K562 (cell line): ENCODE results near the gene DNAAF1. TPM values are rescaled to one million over a fixed set of nuclear protein-coding genes. Genes with fewer than 3 reads are reported as not detected.
A peak's percentile ranks its signal among the peaks of the same experiment; 100 is the strongest.

Source experiments
- ATAC-seq: fragments of 200-7000 bp; cut with Tn5 transposase; 3 replicates; pipeline ENCODE4 v1.9.1; 2020; ENCODE audit warnings: moderate library complexity
- BruUV-seq: library from RNA; stranded (reverse); fragments of 400-500 nt; replicated peaks from 2 replicates; lab custom pipeline; 2021; lab: Mats Ljungman, UMichigan
- CTCF ChIA-PET: fragments of 300-600 bp; formaldehyde crosslinking; extraction: SDS; loops from one replicate; lab custom pipeline; 2021; ENCODE audit warnings: low intra/inter-chr PET ratio; lab: Yijun Ruan, JAX
- POLR2A ChIA-PET: fragments of 300-600, 350-650 bp; sonication (Branson Sonifier 250); formaldehyde crosslinking; extraction: SDS; loops from one replicate; lab custom pipeline; 2021; ENCODE audit warnings: antibody characterized with exemption, inconsistent platforms; lab: Yijun Ruan, JAX
- DNase-seq, 4 experiments: peaks; one replicate each; pipeline versions ENCODE4 v3.0.0 to v3.0.0-alpha.2; 2011 to 2018; ENCODE audit warnings: low spot score in 3 of 4, mixed read lengths in 3 of 4; ENCODE audit errors: extremely low read depth in 1 of 4
- FAIRE-seq: peaks from 2 replicates; lab custom pipeline; 2011; peaks lifted over from hg19 to GRCh38; lab: Jason Lieb, UNC
- H2AFZ ChIP-seq: 2 replicates; pipeline ENCODE4 v1.6.0; 2011; ENCODE audit warnings: low read depth, low read length, control low read depth, inconsistent platforms
- H3K27ac ChIP-seq: fragments of 200-600 bp; 3 replicates; pipeline ENCODE4 v1.8.0; 2011; ENCODE audit warnings: low read depth, mild to moderate bottlenecking, control low read depth, inconsistent platforms, low read length, moderate library complexity, mixed read lengths; ENCODE audit errors: extremely low read depth
- H3K27me3 ChIP-seq, 2 experiments: fragments of 300-600 bp in 1 of 2; 2 replicates in 1 of 2; 3 replicates in 1 of 2; pipeline versions ENCODE4 v1.6.0 to v1.8.0; 2011; ENCODE audit warnings: inconsistent platforms in 2 of 2, low read length in 2 of 2, mild to moderate bottlenecking in 1 of 2, mixed read lengths in 1 of 2, moderate library complexity in 1 of 2; ENCODE audit not compliant: control insufficient read depth in 2 of 2, insufficient read depth in 2 of 2
- H3K36me3 ChIP-seq: fragments of 300-600 bp; 3 replicates; pipeline ENCODE4 v1.8.0; 2011; ENCODE audit warnings: mild to moderate bottlenecking, low read length, inconsistent platforms; ENCODE audit not compliant: control insufficient read depth, insufficient read depth
- H3K4me1 ChIP-seq, 2 experiments: fragments of 200-600 bp in 1 of 2; replicated peaks in 1 of 2; 2 replicates in 1 of 2; 3 replicates in 1 of 2; pipeline versions ENCODE4 v1.5.1 to v1.8.0; 2011; ENCODE audit warnings: inconsistent platforms in 2 of 2, low read length in 2 of 2, mild to moderate bottlenecking in 1 of 2, mixed read lengths in 1 of 2, moderate library complexity in 1 of 2; ENCODE audit not compliant: control insufficient read depth in 2 of 2, insufficient read depth in 2 of 2
- H3K4me2 ChIP-seq: 2 replicates; pipeline ENCODE4 v1.6.1; 2011; ENCODE audit warnings: low read length, control low read depth, inconsistent platforms, mixed read lengths; ENCODE audit not compliant: insufficient read depth
- H3K4me3 ChIP-seq: fragments of 200-600 bp; sonication (generic), shearing (Covaris generic); 2 replicates; pipeline ENCODE4 v1.5.1; 2016; ENCODE audit warnings: control low read depth, inconsistent platforms
- H3K79me2 ChIP-seq: fragments of 200-600 bp; 3 replicates; pipeline ENCODE4 v1.8.0; 2011; ENCODE audit warnings: low read length, inconsistent platforms; ENCODE audit not compliant: control insufficient read depth, insufficient read depth
- H3K9ac ChIP-seq, 2 experiments: 2 replicates each; pipeline versions ENCODE4 v1.6.0 to v1.6.1; 2011; ENCODE audit warnings: low read depth in 2 of 2, low read length in 2 of 2, control low read depth in 1 of 2, inconsistent platforms in 1 of 2, mild to moderate bottlenecking in 1 of 2, mixed read lengths in 1 of 2; ENCODE audit not compliant: insufficient read depth in 1 of 2
- H3K9me1 ChIP-seq: one replicate; pipeline ENCODE4 v1.6.0; 2011; ENCODE audit warnings: inconsistent platforms, mild to moderate bottlenecking, low read length, moderate library complexity; ENCODE audit not compliant: control insufficient read depth, insufficient read depth
- H3K9me3 ChIP-seq: replicated peaks from 2 replicates; pipeline ENCODE4 v1.5.1; 2011; ENCODE audit warnings: low read depth, low read length, inconsistent platforms; ENCODE audit not compliant: control insufficient read depth, insufficient read depth
- H4K20me1 ChIP-seq: replicated peaks from 2 replicates; pipeline ENCODE4 v1.6.1; 2011; ENCODE audit warnings: low read length, inconsistent platforms, mixed read lengths; ENCODE audit not compliant: control insufficient read depth, insufficient read depth
- CBFA2T2 ChIP-seq: fragments of 450-650 bp; conservative IDR thresholded peaks from 2 replicates; pipeline ENCODE4 v1.6.1; 2017; ENCODE audit warnings: mild to moderate bottlenecking
- HMG20B ChIP-seq: fragments of 250-450 bp; sonication (Bioruptor Pico); IDR thresholded peaks from 2 replicates; pipeline ENCODE4 v1.5.0; 2021; ENCODE audit warnings: mild to moderate bottlenecking
- MEF2D ChIP-seq: conservative IDR thresholded peaks from 2 replicates; pipeline ENCODE4 v1.6.1; 2016; ENCODE audit warnings: low read depth, missing genetic modification characterization, missing compliant biosample characterization
- NFATC3 ChIP-seq: fragments of 450-650 bp; IDR thresholded peaks from 2 replicates; pipeline ENCODE4 v1.6.1; 2017; ENCODE audit warnings: mild to moderate bottlenecking
- PHF21A ChIP-seq: fragments of 450-650 bp; IDR thresholded peaks from 2 replicates; pipeline ENCODE4 v1.6.1; 2017; ENCODE audit warnings: low read depth, borderline replicate concordance
- POLR2AphosphoS5 ChIP-seq: IDR thresholded peaks from 2 replicates; pipeline ENCODE4 v1.6.1; 2011; ENCODE audit warnings: mild to moderate bottlenecking, low read depth, low read length, moderate library complexity; ENCODE audit not compliant: control insufficient read depth, insufficient read depth
- SIN3B ChIP-seq: fragments of 450-650 bp; IDR thresholded peaks from 2 replicates; pipeline ENCODE4 v1.6.1; 2017; ENCODE audit warnings: low read depth, mild to moderate bottlenecking, moderate library complexity
- STAT6 ChIP-seq: sonication (generic); formaldehyde crosslinking; IDR thresholded peaks from 2 replicates; pipeline ENCODE4 v1.8.1; 2023; ENCODE audit warnings: mild to moderate bottlenecking, missing genetic modification reagents
- TAL1 ChIP-seq: fragments of 450-650 bp; IDR thresholded peaks from 2 replicates; pipeline ENCODE4 v1.6.1; 2016; ENCODE audit warnings: mild to moderate bottlenecking
- TRIM24 ChIP-seq, 2 experiments: fragments of 450-650 bp; IDR thresholded peaks; 2 replicates each; pipeline ENCODE4 v1.6.1; 2016
- ZNF124 ChIP-seq: sonication (generic); formaldehyde crosslinking; IDR thresholded peaks from 2 replicates; pipeline ENCODE4 v1.8.1; 2022; ENCODE audit warnings: missing genetic modification reagents
- ZNF384 ChIP-seq: IDR thresholded peaks from 2 replicates; pipeline ENCODE4 v1.6.1; 2012; ENCODE audit warnings: low read depth, low read length, improper control_type of control experiment
- WGBS: fragments of 100-300 bp; shearing (Covaris generic); methylation state at CpG from one replicate; pipeline ENCODE4 v1.1.6; 2016; ENCODE audit warnings: low coverage, mixed read lengths; ENCODE audit not compliant: insufficient coverage; ENCODE audit errors: missing lambda C conversion rate; 5-methylcytosine and 5-hydroxymethylcytosine counted together
- in situ Hi-C: fragments of 300-500 bp; cut with MboI; formaldehyde crosslinking; loops from 4 replicates; pipeline ENCODE4 v1.15.0; 2018; ENCODE audit warnings: inconsistent platforms, mixed read lengths
- intact Hi-C: fragments of 100-400 bp; cut with micrococcal nuclease; formaldehyde crosslinking; loops from 2 replicates; pipeline ENCODE4 v1.14.2; 2022
- polyA plus RNA-seq, 8 experiments: library from polyadenylated mRNA; depleted of rRNA in 4 of 8; stranded (reverse) in 5 of 8; unstranded in 3 of 8; fragments of >200 nt; fragmentation: Nextera tagmentation in 2 of 8; fragmentation: Illumina TruSeq in 1 of 8; extraction: Ambion mirVana in 2 of 8; extraction: Trizol in 1 of 8; gene quantifications; 2 replicates each; pipeline versions ENCODE4 v1.2.1 to v1.2.3, GENCODE V29; 2011 to 2014; ENCODE audit warnings: inconsistent platforms in 1 of 8, missing spikeins in 1 of 8
- total RNA-seq, 7 experiments: library from RNA; depleted of rRNA in 6 of 7; stranded (reverse); fragments of >200 nt in 6 of 7; fragmentation: Illumina TruSeq in 2 of 7; extraction: Trizol in 2 of 7; gene quantifications; 2 replicates each; pipeline versions ENCODE4 v1.2.1 to v1.2.3, GENCODE V29; 2011 to 2021; ENCODE audit warnings: low replicate concordance in 1 of 7

Gene DNAAF1
- total and polyA plus RNA-seq, 9 of the 15 experiments (the other 6 are each of a cell fraction or from before 2014, with no cell fraction given): 0.01 TPM; not detected in 8

GRCh38 chr16:84132527-84133285 lies 12.4 kb upstream of the DNAAF1 start (continued):
- TF ChIP-seq SIN3B (no peak), ZNF124 (CRISPR knock-in tag) (no peak), CBFA2T2 (peak; percentile 81), PHF21A (no peak), TAL1 (peak; percentile 73), ZNF384 (no peak), TRIM24 (IDR thresholded peaks at IDR 0.05) (peak in 1 of 2 experiments; percentile 29; a peak in 1 of 4 replicates)

- no peaks in the 10 kb centered on the region for H3K27me3 ChIP-seq
- H3K27ac ChIP-seq: no peak overlapping the region
- H3K4me3 ChIP-seq: no peak overlapping the region
- peaks cover 52% of the 10 kb centered on the region for H3K79me2 ChIP-seq
- in situ Hi-C loops: no loop called here
- DNase-seq: no peak
- no peaks in the 10 kb centered on the region for H4K20me1 ChIP-seq
- TF ChIP-seq NFATC3: no peak
- no peak for TF ChIP-seq HMG20B (CRISPR knock-in tag)
- no peak for TF ChIP-seq POLR2AphosphoS5
- TF ChIP-seq MEF2D: no peak
- no peak for TF ChIP-seq STAT6 (CRISPR knock-in tag)
- TF ChIP-seq, all 486 proteins: peak for 0
- Histone ChIP-seq H2AFZ (no peak overlapping the region), H3K4me1 (peaks cover 28 to 43% of the 10 kb centered on the region in 2 experiments), H3K4me2 (no peak overlapping the region), H3K9ac (peak overlapping the region in 1 of 2 experiments; percentile 32; a peak in 1 of 4 replicates), H3K36me3 (peaks cover 3% of the 10 kb centered on the region; the same call in 1 of the 3 replicates), H3K9me3 (no peaks in the 10 kb centered on the region), H3K9me1 (no peaks in the 10 kb centered on the region)
- ChIA-PET POLR2A (interaction anchor here (9.6 kb wide), 1 partner anchor 17 kb away, joined by 145 read pairs; the partner anchor contains the start of gene MBTPS1), CTCF (no interaction called here)
- no peak for FAIRE-seq
- BruUV-seq: no TSS peak
- intact Hi-C loops: no loop called here
- WGBS: 88% methylated on average over 11 of the region's 11 CpGs
- no peak for ATAC-seq
Measured at GRCh38 chr16:84136331-84137125, 8.6 kb upstream of the DNAAF1 start.
